DMS114 treated with DMSO at 0.1 percent for 48 hours (cell line): Measurements from ENCODE around the gene ERICH4.
A peak's percentile ranks its signal among the peaks of the same experiment; 100 is the strongest.

ENCODE experiments used
- DNase-seq: peaks from one replicate; lab custom pipeline; 2025; ENCODE audit not compliant: unreplicated experiment; lab: John Stamatoyannopoulos, UW

Gene ERICH4

GRCh38 chr19:41413947-41414346 lies 29.0 kb upstream of the ERICH4 start:
- DNase-seq, result no peak

GRCh38 chr19:41414461-41414860 lies 28.5 kb upstream of the ERICH4 start:
- DNase-seq, result no peak

- DNase-seq, result no peak
These were observed 27.8 kb upstream of the ERICH4 start for GRCh38 chr19:41415154-41415571.

GRCh38 chr19:41416194-41416674 lies 26.7 kb upstream of the ERICH4 start:
- no peak for DNase-seq

GRCh38 chr19:41420101-41420880 lies 22.7 kb upstream of the ERICH4 start:
- no peak for DNase-seq

- DNase-seq, result no peak
These were observed 21.6 kb upstream of the ERICH4 start for GRCh38 chr19:41421314-41421713.

GRCh38 chr19:41421973-41422372 lies 21.0 kb upstream of the ERICH4 start:
- no peak for DNase-seq

GRCh38 chr19:41422456-41422855 lies 20.5 kb upstream of the ERICH4 start:
- DNase-seq, result no peak

GRCh38 chr19:41422955-41423354 lies 20.0 kb upstream of the ERICH4 start:
- DNase-seq, result no peak

GRCh38 chr19:41424335-41425173 lies 18.4 kb upstream of the ERICH4 start:
- no peak for DNase-seq

- DNase-seq, result no peak
These were observed 17.5 kb upstream of the ERICH4 start for GRCh38 chr19:41425174-41426115.

- no peak for DNase-seq
These were observed 16.7 kb upstream of the ERICH4 start for GRCh38 chr19:41426116-41426841.

GRCh38 chr19:41426952-41427646 lies 15.9 kb upstream of the ERICH4 start, which contains the start of gene B3GNT8:
B3GNT8 (minus strand) TSS chr19:41427374; CDS start chr19:41426778, 596 bp downstream.
- DNase-seq, result no peak

GRCh38 chr19:41427647-41428480 lies 15.1 kb upstream of the ERICH4 start:
- DNase-seq, result no peak

GRCh38 chr19:41428481-41428859 lies 14.5 kb upstream of the ERICH4 start:
- DNase-seq, result no peak

- no peak for DNase-seq
These were observed 12.0 kb upstream of the ERICH4 start for GRCh38 chr19:41430922-41431321.

- peak; percentile 49 for DNase-seq
These were observed 11.2 kb upstream of the ERICH4 start for GRCh38 chr19:41431426-41432386.

GRCh38 chr19:41433171-41433570 lies 9.8 kb upstream of the ERICH4 start:
- no peak for DNase-seq
